GM15510 (cell line): ENCODE data around the gene CPNE7.

Experiments used
- POLR2A ChIP-seq: IDR thresholded peaks from 3 replicates; pipeline ENCODE4 v1.6.1; 2011; ENCODE audit warnings: borderline replicate concordance; ENCODE audit not compliant: insufficient read length; ENCODE audit errors: extremely low read depth

CPNE7 gene

DNA sequence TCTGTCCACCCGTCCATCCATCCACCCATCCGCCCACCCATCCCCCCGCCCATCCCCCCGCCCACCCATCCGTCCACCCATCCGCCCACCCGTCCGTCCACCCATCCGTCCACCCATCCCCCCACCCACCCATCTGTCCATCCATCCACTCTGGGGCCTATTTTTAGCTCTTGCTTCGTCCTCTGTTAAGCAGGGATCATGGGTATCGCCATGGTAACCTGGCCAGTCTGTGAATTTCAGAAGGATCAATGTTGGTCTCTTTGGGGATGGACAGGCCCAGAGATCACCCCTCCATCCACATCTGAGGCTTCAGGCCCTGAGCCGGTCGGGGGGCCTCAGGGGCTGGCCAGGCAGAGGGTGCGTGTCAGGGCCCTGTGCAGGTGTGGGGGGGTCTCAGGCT lies 22.6 kb downstream of the CPNE7 start:
- no peak for TF ChIP-seq POLR2A

DNA sequence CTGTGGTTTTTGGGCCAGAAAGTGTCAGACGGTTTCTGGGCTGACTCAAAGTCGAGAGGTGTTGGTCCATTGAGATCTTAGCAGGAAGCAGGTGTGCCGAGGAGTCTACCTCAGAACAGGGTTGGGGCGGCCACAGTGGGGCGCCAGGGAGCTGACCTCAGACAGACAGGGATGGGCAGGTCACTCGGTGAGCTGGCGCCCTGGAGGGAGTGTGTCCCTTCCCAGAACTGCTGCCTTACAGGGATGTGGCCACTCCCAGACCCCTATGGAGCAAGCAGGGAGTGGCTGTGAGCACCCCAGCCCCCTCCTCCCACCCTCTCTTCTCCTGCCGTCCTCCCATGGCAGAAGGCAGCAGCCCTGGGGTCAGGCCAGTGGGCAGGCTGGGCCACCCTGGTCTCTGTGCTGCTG lies 23.9 kb downstream of the CPNE7 start:
- TF ChIP-seq POLR2A = no peak

DNA sequence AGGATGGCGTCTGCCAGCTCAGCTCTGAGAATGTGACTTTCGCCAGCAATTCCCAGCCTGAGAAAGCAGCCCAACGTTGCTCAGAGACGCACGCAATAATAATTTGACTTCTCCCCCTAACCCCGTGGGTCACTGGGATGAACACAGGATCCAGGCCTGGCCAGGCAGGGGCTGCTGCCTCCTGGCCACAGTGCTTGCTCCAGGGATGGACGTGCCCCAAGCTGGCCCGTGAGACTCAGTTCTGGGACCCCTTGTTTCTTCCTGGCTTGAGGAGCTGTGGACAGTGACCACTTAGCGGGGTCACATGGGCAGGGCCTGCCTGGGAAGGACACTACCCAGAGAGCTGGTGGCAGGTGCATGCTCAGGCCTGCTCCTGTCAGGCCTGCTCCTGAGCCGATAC lies 24.3 kb downstream of the CPNE7 start:
- TF ChIP-seq POLR2A = no peak

DNA sequence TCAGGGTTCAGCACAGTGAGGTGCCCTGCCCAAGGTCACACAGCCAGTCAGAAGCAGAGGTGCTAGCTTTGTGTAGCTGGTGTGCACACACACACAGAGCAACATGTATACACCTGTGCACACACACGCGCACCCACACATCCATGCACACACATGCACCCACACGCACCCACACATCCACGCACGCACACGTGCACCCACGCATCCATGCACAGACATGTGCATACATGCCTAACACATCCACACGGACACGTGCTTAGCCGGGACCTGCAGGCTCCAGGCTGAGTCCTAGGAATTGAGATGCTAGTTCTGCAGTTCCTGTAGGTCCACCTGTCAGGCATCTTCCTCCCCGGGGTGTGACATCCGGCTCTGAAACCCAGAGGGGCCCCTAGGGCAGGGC lies 24.9 kb downstream of the CPNE7 start:
- TF ChIP-seq POLR2A = no peak

DNA sequence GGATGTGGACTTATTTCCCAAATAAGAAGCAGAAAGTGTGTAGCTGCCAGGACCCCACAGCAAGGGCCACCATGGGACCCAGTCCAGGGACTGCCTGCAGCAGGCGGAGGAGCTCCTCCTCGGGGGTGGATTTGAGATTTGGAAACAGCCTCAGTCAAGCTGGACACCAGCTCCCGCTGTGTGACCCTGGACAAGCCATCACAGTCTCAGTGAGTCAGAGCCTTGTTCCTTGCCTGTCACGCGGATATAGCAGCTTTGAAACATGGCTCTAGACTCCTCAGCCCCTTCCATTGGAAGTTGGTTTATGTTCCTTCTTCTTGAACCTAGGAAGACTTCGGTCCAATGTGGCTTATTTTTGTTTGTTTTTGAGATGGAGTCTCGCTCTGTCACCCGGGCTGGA lies 25.4 kb downstream of the CPNE7 start:
- TF ChIP-seq POLR2A = no peak

DNA sequence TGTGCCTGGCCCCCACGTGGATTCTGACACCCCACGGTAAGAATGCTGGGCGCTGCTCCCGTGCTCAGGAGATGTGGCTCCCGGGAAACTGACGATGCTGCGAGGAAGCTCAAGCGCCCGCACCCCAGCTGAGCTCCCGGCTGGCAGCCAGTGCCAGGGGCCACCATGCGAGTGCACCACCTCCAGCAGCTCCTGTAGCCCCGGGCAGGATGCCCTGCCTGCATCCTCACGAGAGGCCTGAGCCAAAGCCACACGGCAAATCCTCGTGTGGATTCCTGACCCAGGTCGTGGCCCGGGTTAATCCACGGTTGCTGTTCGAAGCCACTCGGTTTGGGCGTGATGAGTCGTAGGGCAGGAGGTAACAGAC lies 26.3 kb downstream of the CPNE7 start:
- no peak for TF ChIP-seq POLR2A

DNA sequence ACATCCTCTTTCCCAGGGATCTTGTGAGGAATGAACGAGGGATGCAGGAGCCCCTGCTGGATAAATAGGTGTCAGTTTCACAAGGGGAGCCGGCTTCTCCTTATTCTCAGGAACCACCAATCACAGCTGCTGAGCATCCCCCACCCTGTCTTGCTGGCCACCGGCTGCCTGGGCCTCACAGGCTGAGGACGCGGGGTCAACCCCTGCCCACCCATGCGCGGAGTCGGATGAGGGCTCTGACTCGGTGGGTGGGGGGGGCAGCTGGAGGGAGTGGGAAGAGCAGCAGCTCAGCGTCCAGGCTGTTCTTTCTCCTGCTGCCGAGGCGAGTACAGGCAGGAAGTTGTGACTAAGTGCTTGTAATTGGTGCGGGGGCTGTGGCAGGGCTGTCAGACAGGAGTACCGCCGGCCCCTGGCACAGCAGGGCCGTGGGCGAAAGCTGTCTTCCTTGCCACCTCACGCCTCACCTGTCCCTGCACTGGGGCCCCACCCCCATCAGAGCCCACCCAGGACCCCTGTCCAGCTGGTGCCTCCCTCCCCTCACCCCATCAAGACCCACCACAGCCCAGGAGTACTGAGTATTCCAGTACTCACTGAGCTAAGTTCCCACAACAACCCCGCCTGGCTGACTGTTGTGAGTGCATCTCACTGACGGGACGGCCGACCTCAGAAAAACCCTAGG lies 26.9 kb downstream of the CPNE7 start:
- no peak for TF ChIP-seq POLR2A

DNA sequence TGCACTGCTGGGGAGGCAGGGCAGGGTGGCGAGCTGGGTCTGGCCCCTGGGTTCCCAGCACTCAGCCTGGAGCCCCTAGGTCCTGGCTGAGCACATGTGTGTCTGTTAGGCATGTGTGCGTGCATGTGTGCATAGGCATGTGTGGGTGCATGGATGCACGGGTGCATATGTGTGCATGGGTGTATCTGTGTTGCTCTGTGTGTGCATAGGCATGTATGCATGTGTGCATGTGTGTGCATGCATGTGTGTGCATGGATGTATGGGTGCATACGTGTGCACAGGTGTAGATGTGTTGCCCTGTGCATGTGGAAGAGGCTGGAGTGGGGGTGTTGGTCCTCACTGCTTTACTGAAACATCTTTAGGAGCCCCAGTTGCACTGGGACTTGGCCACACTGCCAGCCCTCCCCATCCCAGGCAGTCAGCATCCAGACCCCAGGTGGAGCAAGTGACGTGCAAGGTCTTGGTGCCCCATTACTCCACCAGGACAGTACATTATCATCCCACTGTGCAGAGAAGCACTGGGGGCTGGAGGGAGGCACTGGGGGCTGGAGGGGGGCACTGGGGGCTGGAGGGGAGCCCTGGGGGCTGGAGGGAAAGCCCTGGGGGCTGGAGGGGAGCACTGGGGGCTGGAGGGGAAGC lies 27.5 kb downstream of the CPNE7 start:
- no peak for TF ChIP-seq POLR2A

DNA sequence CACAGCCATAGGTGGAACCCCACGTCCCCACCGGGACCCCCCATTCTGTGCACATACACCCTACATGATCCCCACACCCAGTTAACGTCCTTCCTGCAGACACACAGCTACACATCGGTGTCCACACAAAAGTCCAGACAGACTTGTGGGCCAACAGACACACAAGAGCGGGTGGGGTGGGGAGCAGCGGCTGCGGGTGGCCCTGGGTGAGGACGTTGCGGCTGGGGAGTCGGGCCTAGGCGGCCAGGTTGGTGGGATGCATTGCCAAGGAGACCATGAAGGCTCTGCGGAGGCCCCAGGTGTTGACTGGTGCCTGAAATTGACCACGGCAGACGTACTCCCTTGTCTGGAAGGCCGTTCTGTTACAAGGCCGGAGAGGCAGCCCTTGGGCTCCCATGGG lies 29.2 kb downstream of the CPNE7 start:
- no peak for TF ChIP-seq POLR2A

DNA sequence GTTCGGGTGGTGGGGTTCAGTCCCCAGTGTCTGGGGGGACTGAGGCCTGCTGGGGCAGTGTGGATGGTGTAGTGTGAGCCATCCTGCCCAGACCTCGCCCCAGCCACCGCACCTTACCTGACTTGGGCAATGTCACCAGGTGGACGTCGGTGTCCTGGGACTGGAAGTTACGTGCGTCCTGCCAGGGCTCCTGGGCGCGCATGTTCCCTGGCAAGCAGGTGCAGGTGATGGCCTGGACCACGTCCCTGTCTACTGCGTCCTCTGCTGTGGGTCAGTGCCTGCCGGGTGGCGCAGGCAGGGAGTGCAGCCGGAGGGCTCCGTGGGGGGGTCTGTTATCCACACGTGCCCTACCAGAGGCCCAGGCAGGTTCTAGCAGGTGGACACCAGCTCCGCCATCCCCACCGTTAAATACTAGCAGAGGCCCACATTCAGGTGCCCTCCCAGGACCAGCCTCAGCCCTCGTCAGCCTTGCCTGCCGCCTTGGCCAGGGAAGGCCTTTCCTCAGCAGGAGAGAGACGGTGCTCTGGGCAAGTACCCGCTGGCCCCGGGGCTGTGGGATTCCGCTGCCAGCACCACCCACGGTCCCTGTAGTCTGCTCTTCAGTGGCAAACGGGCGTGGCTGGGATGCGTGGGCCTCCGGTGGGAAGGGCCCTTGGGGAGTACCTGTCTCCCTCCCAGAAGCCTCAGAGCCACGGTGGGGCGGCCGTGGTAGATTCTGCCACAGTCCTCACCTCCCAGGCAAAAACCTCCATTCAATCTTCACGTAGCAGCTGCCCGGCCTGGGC lies 29.8 kb downstream of the CPNE7 start:
- TF ChIP-seq POLR2A = no peak

DNA sequence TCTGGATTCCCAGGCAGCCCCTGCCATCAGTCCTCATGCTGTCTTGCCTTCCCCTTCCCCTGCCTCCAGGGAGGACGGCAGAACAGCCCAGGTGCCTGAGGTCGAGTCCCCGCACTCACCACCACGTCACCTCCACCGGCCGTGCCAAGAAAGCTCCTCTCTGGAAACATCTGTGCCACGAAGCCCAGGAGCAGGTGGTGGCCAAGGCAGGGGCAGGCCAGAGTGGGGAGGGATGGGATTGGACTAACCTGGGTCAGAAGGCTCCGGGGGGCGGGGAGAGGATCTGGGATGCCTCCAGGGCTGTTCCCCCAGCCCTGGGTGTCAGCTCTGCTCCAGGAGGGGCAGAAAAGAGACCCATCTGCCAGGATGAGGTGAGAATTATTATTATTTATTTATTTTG lies 30.4 kb downstream of the CPNE7 start:
- no peak for TF ChIP-seq POLR2A

DNA sequence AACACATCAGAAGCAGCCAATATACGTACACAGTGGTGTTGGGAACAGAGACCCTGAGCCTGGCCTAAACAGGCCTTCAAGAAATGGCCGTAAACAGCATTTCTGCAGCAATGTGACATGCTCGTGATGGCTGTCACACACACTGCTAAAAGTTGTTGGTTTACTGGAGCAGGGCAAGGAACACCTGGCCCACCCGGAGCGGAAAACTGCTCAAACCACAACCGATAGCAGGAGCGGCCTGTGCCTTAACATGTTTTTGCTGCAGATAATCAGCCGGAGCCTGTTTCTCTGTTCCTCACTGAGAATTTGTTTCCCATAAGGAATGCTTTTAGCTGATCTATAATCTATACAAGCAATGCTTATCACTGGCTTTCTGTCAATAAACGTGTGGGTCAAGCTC lies 31.9 kb downstream of the CPNE7 start:
- TF ChIP-seq POLR2A = no peak

DNA sequence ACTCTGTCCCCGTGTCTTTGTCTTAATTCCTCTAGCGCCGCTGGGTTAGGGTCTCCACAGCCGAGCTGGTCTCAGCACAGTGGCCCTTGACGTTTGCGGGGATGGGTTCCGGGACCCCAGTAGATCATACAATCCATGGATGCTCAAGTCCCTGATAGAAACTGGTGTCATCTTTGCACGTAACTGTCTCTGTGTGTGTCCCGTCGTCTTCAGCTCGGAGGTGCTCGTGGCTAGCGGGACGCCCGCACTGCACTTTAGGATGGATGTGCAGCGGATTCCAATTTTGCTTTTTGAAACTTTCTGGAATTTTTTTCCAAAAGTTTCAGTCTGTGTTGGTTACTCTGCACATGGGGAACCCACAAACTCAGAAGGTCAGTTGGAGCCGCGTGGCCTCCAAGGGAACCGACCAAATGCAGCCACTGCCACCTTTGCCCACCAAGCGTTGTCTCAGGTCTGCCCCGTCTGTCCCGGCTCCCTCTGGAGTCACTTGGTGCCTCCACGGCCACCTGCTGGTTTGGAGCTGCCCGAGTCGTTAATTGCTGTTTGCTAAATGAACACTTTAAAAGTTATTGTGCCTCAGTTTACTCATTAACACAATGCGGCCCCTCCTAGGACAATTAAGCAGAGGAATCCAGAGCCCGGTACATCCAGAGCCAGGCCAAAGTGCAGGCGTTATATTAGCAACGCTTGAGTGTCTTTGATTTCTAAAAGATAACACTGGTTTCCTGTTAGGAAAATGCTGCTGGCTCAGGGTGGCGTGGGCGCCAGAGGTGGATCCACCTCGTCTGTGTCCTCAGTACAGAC lies 32.6 kb downstream of the CPNE7 start:
- no peak for TF ChIP-seq POLR2A

DNA sequence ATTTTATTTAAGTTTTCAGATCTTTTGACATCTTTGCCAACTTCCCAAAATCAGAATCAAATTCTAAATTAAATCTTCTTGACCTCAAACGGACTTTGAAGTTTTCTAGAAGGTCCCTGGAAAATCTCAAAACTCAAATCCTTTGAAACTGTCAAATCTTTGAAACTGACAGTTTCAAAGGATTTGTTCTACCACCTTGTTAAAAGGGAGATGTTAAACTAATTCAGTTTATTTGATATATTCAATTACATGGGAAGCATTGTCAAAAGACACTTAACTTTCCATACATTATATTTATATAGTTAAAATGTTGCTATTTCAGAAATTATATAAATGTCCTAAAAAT lies 34.5 kb downstream of the CPNE7 start:
- TF ChIP-seq POLR2A = no peak
